ENCODE data around the gene HDAC7.
A peak's percentile ranks its signal among the peaks of the same experiment; 100 is the strongest.

The HDAC7 gene

DNA sequence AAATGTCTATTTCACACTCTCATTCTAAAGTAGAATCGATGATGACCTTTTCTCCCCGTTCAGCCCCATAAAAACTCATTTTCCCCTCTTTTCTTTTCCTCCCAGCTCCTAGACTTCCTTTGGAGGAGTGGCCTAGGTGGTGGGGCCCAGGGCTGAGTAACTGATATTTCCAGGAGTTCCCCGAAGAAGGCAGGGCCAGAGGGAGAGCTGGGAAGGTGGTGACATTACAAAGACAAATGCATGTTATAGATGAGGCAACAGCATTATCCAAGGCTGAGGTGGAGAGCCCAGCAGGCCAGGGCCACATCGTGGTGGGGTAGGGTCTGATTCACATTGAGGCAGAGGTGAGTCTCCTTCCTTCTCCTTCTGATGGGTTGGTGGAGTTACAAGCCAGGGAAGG is 22.2 kb upstream of the HDAC7 start:
- TF ChIP-seq, protein P1, sequence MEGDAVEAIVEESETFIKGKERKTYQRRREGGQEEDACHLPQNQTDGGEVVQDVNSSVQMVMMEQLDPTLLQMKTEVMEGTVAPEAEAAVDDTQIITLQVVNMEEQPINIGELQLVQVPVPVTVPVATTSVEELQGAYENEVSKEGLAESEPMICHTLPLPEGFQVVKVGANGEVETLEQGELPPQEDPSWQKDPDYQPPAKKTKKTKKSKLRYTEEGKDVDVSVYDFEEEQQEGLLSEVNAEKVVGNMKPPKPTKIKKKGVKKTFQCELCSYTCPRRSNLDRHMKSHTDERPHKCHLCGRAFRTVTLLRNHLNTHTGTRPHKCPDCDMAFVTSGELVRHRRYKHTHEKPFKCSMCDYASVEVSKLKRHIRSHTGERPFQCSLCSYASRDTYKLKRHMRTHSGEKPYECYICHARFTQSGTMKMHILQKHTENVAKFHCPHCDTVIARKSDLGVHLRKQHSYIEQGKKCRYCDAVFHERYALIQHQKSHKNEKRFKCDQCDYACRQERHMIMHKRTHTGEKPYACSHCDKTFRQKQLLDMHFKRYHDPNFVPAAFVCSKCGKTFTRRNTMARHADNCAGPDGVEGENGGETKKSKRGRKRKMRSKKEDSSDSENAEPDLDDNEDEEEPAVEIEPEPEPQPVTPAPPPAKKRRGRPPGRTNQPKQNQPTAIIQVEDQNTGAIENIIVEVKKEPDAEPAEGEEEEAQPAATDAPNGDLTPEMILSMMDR (conservative IDR thresholded peaks at IDR 0.05; ENCODE audit: low read length): no peak
- DNase-seq (ENCODE audit: low read depth): no peak
- no peak overlapping the region for H3K4me3 ChIP-seq (ENCODE audit: low read length)

- H3K4me3 ChIP-seq (ENCODE audit: low read length): no peak overlapping the region
- no peak for DNase-seq (ENCODE audit: low read depth)
- TF ChIP-seq, protein P1 (conservative IDR thresholded peaks at IDR 0.05; ENCODE audit: low read length): no peak
Observed at GRCh38 chr12:47841501-47841900, 21.8 kb upstream of the HDAC7 start.

DNA sequence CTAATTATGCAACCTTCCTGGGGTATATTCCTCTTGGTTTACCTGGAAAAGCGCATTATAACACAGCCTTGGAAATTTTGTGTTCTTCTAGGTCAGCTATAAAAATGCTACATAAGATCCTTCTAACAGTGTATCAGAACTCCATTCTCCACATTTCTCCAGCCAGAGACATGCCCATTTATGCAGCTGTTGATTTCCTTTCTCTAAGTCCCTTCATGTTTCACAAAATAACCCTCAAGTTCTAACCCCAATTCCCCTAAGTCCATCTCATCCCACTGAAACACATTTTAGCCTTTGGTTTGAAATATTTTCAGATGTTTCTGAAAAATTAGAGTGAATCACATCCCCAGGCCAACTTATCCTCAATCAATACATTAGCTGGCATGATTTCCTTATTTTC is 20.9 kb upstream of the HDAC7 start:
- H3K4me3 ChIP-seq (ENCODE audit: low read length): no peak overlapping the region
- TF ChIP-seq, protein P1 (conservative IDR thresholded peaks at IDR 0.05; ENCODE audit: low read length): no peak
- no peak for DNase-seq (ENCODE audit: low read depth)

DNA sequence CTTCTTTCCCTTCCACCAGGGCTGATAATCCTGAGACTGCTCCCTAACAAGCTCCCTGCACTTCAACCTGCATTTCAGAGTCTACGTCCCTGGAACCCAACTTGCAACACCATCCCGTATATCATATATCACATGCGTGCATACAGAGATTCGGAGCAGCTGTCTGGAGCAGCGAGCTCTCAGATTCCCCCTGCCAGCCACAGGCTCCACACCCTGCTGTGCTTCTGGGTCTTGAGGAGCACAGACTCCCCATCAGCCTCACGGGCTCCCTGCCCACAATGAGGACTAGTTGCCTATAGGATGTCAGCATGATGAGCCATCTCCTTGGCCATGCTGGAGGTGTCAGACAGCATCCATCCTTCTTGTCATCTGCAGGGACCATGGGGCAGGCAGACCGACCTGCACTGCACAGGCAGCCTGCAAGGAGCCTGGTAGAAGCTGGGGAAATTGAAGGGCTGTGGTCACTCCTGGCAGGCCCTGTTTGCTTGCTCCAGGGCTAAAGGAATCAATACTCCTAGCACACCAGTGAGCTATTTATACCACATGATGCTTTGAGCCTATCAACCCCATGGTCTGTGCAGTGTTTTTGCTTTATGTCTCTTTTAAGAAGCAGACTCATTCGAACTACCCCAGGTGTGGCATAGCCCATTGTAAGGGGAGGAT is 19.6 kb upstream of the HDAC7 start:
- TF ChIP-seq, protein P1 (conservative IDR thresholded peaks at IDR 0.05; ENCODE audit: low read length): no peak
- no peak overlapping the region for H3K4me3 ChIP-seq (ENCODE audit: low read length)
- no peak for DNase-seq (ENCODE audit: low read depth)

DNA sequence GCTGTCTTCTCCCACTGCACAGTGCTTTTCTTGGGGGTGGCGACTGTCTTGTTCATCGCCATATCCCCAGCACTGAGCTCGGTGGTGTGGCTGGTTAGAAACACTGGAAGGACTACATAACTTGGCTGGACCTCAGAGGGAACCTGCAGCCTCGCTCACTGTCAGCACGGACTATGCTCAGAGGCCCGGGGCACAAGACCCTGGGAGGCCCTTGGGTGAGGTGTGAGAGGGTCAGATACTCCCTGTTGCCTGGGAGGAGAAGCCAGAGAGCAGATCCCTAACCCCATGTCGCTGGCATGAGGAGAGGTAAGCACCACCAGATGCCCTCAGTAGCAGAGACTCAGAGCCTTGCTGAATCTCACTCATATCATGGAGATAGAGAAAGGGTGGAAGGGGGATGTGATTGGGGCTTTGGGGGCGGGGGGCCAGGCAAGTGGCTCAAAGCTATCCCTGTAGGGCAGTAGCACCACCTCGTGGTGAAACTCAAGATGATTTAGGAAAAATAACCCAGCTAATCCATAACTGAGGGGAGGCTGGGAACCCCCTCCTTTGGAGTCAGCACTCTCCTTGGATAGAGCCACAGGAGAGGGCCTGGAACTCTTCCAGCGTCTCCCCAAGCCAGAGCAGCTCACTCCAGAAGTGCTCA is 18.7 kb upstream of the HDAC7 start:
- H3K4me3 ChIP-seq (ENCODE audit: low read length): no peak overlapping the region
- DNase-seq (ENCODE audit: low read depth): peak; percentile 44
- TF ChIP-seq, protein P1 (conservative IDR thresholded peaks at IDR 0.05; ENCODE audit: low read length): peak; percentile 53

DNA sequence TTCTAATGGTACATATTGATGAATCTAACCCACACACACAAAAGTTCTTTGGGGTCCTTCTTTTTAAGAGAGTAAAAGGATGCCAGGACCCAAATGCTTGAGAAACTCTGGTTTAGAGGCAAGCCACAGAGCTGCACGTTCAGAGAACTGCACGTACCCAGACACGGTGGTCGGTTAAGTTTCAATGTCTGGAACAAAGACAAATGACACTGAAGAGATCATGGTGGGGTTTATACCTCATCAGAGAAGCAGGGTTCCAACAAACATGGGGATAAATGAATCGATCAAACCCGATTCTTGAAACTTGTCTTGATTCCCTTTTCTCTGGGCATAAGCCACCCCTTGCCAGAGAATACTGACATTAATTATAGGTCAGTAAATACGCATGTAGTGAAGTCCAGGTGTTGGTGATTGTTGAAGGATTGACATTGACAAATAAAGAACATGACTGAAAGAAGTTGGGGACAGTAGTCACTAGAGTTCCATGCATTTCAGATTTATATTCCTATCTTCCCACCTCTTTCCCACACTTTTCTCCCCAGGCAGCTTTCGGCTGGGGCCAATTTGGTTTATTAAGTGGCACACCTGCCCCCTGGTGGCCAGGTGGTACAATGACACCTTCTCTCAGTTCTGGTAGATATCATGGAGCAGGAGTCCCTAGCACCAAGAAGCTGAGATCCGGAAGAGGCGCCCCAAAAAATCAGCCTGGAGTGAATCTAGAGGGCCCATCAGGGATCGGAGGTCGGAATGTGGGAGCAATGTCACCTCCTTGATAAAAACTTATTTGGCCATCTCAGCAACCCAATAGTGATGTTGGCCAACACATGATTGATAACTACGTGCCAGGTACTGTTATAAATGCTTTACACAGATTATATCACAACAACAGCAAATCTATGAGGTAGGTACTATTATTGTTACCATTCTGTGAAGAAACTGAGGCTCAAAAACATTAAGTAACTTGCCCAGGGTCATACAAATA is 17.8 kb upstream of the HDAC7 start:
- peak; percentile 68 for DNase-seq (ENCODE audit: low read depth)
- TF ChIP-seq, protein P1 (conservative IDR thresholded peaks at IDR 0.05; ENCODE audit: low read length): peak; percentile 86
- H3K4me3 ChIP-seq (ENCODE audit: low read length): no peak overlapping the region
